ENCODE results near the gene CUX1. TPM values are rescaled to one million over a fixed set of nuclear protein-coding genes. Genes with fewer than 3 reads are reported as not detected.

The CUX1 gene
- total and polyA plus RNA-seq, 2 of the 13 experiments (the other 11 are each of a cell fraction or from before 2014, with no cell fraction given): 13.7 to 14.9 TPM

DNA sequence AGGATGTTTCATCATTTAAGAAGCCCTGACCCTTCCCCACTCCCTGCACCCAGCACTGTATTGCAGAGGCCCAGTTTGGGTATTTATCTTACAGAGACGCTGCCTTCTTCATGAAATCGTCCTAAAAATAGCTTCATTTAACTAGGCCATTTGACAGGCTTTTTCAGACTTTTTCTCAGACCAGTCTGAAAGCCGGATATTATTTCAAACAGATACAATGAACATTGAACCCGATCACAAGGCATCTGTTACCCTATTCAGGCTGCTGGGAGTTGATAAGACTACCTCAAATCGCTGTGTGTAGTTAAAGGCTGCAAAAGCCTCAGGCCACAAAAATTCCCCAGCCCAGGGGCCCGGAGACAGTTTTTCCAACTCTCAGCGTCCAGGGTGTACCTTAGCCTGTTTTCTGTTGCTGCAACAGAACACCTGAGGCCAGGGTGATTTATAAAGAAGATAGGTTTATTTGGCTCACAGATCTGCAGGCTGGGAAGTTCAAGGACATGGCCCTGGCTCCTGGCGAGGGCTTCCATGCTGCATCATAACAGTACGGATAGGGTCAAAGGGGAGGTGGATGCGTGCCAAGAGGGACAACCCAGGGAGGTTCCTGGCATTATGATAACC lies 338.5 kb downstream of the CUX1 start (continued):
- TF ChIP-seq, protein P1, sequence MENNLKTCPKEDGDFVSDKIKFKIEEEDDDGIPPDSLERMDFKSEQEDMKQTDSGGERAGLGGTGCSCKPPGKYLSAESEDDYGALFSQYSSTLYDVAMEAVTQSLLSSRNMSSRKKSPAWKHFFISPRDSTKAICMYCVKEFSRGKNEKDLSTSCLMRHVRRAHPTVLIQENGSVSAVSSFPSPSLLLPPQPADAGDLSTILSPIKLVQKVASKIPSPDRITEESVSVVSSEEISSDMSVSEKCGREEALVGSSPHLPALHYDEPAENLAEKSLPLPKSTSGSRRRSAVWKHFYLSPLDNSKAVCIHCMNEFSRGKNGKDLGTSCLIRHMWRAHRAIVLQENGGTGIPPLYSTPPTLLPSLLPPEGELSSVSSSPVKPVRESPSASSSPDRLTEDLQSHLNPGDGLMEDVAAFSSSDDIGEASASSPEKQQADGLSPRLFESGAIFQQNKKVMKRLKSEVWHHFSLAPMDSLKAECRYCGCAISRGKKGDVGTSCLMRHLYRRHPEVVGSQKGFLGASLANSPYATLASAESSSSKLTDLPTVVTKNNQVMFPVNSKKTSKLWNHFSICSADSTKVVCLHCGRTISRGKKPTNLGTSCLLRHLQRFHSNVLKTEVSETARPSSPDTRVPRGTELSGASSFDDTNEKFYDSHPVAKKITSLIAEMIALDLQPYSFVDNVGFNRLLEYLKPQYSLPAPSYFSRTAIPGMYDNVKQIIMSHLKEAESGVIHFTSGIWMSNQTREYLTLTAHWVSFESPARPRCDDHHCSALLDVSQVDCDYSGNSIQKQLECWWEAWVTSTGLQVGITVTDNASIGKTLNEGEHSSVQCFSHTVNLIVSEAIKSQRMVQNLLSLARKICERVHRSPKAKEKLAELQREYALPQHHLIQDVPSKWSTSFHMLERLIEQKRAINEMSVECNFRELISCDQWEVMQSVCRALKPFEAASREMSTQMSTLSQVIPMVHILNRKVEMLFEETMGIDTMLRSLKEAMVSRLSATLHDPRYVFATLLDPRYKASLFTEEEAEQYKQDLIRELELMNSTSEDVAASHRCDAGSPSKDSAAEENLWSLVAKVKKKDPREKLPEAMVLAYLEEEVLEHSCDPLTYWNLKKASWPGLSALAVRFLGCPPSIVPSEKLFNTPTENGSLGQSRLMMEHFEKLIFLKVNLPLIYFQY (CRISPR knock-in tag; IDR thresholded peaks at IDR 0.05; ENCODE audit: borderline replicate concordance): peak; percentile 24; the same call in 1 of the 2 replicates
- TF ChIP-seq, protein P2, sequence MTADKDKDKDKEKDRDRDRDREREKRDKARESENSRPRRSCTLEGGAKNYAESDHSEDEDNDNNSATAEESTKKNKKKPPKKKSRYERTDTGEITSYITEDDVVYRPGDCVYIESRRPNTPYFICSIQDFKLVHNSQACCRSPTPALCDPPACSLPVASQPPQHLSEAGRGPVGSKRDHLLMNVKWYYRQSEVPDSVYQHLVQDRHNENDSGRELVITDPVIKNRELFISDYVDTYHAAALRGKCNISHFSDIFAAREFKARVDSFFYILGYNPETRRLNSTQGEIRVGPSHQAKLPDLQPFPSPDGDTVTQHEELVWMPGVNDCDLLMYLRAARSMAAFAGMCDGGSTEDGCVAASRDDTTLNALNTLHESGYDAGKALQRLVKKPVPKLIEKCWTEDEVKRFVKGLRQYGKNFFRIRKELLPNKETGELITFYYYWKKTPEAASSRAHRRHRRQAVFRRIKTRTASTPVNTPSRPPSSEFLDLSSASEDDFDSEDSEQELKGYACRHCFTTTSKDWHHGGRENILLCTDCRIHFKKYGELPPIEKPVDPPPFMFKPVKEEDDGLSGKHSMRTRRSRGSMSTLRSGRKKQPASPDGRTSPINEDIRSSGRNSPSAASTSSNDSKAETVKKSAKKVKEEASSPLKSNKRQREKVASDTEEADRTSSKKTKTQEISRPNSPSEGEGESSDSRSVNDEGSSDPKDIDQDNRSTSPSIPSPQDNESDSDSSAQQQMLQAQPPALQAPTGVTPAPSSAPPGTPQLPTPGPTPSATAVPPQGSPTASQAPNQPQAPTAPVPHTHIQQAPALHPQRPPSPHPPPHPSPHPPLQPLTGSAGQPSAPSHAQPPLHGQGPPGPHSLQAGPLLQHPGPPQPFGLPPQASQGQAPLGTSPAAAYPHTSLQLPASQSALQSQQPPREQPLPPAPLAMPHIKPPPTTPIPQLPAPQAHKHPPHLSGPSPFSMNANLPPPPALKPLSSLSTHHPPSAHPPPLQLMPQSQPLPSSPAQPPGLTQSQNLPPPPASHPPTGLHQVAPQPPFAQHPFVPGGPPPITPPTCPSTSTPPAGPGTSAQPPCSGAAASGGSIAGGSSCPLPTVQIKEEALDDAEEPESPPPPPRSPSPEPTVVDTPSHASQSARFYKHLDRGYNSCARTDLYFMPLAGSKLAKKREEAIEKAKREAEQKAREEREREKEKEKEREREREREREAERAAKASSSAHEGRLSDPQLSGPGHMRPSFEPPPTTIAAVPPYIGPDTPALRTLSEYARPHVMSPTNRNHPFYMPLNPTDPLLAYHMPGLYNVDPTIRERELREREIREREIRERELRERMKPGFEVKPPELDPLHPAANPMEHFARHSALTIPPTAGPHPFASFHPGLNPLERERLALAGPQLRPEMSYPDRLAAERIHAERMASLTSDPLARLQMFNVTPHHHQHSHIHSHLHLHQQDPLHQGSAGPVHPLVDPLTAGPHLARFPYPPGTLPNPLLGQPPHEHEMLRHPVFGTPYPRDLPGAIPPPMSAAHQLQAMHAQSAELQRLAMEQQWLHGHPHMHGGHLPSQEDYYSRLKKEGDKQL (CRISPR knock-in tag; IDR thresholded peaks at IDR 0.05; ENCODE audit: low read depth): 0 out of 2 replicates have a peak, but pooled peaks have one; percentile 17
- 0 out of 2 replicates have a peak, but pooled peaks have one; percentile 8 for TF ChIP-seq SOX5 (CRISPR knock-in tag; IDR thresholded peaks at IDR 0.05; ENCODE audit: borderline replicate concordance)
- no peak for TF ChIP-seq ZNF333 (CRISPR knock-in tag; IDR thresholded peaks at IDR 0.05; ENCODE audit: borderline replicate concordance)
- TF ChIP-seq, protein P3, sequence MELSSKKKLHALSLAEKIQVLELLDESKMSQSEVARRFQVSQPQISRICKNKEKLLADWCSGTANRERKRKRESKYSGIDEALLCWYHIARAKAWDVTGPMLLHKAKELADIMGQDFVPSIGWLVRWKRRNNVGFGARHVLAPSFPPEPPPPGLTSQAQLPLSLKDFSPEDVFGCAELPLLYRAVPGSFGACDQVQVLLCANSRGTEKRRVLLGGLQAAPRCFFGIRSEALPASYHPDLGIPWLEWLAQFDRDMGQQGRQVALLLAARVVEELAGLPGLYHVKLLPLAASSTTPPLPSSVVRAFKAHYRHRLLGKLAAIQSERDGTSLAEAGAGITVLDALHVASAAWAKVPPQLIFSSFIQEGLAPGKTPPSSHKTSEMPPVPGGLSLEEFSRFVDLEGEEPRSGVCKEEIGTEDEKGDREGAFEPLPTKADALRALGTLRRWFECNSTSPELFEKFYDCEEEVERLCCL (CRISPR knock-in tag; IDR thresholded peaks at IDR 0.05; ENCODE audit: borderline replicate concordance): no peak
- TF ChIP-seq SAP130 (CRISPR knock-in tag; IDR thresholded peaks at IDR 0.05; ENCODE audit: low read depth): peak; percentile 56
- peak; percentile 78 for TF ChIP-seq ASH2L (IDR thresholded peaks at IDR 0.05; ENCODE audit: insufficient read length, low read depth, low read length)
- peak; percentile 50; the same call in 1 of the 2 replicates for TF ChIP-seq NCOR1 (IDR thresholded peaks at IDR 0.05; ENCODE audit: borderline replicate concordance, low read length)
- TF ChIP-seq, protein P4, sequence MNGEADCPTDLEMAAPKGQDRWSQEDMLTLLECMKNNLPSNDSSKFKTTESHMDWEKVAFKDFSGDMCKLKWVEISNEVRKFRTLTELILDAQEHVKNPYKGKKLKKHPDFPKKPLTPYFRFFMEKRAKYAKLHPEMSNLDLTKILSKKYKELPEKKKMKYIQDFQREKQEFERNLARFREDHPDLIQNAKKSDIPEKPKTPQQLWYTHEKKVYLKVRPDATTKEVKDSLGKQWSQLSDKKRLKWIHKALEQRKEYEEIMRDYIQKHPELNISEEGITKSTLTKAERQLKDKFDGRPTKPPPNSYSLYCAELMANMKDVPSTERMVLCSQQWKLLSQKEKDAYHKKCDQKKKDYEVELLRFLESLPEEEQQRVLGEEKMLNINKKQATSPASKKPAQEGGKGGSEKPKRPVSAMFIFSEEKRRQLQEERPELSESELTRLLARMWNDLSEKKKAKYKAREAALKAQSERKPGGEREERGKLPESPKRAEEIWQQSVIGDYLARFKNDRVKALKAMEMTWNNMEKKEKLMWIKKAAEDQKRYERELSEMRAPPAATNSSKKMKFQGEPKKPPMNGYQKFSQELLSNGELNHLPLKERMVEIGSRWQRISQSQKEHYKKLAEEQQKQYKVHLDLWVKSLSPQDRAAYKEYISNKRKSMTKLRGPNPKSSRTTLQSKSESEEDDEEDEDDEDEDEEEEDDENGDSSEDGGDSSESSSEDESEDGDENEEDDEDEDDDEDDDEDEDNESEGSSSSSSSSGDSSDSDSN (CRISPR knock-in tag; IDR thresholded peaks at IDR 0.05): 0 out of 2 replicates have a peak, but pooled peaks have one; percentile 31
- peak; percentile 20; the same call in 1 of the 2 replicates for TF ChIP-seq CEBPG (CRISPR knock-in tag; IDR thresholded peaks at IDR 0.05)
- TF ChIP-seq ZNF615 (CRISPR knock-in tag; IDR thresholded peaks at IDR 0.05; ENCODE audit: borderline replicate concordance): 0 out of 2 replicates have a peak, but pooled peaks have one; percentile 50
- no peak for TF ChIP-seq ARNT2 (CRISPR knock-in tag; IDR thresholded peaks at IDR 0.05; ENCODE audit: low read depth)
